Measurements from ENCODE around the gene GHRL. TPM values are rescaled to one million over a fixed set of nuclear protein-coding genes. Genes with fewer than 3 reads are reported as not detected.

Gene GHRL
- total RNA-seq, 2 experiments from 2014 or later: 0.91 to 0.95 TPM

DNA sequence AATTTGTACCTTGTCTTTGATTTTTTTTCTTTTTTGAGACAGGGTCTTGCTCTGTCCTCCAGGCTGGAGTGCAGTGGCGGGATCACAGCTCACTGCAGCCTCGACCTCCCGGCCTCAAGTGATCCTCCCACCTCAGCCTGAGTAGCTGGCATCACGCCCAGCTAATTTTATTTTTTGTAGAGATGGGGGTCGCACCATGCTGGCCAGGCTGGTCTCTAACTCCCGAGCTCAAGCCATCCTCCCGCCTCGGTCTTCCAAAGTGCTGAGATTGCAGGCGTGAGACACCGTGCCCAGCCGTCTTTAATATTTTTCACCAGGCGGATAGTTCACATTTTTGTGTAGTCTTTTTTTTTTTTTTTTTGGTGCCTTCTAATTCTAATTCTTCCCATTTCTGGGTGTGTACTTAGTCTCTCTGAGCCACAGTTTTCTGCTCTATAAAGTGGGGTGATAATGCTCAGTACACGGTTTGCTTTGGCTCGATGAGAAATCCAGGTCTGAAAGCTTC lies 45.0 kb downstream of the GHRL start:
- POLR2A ChIA-PET: interaction anchor here (0.7 to 3.6 kb wide), 22 partner anchors 9 to 222 kb away, joined by 3 to 22 read pairs (median 5); partner anchors contain the start of genes FANCD2, SEC13 and VHL
- peak overlapping the region; percentile 92 for H3K27ac Mint-ChIP-seq
- H3K36me3 Mint-ChIP-seq (ENCODE audit: low read depth): peaks cover 67% of the 10 kb centered on the region
- H3K4me3 Mint-ChIP-seq: peak overlapping the region; percentile 69
- H3K4me1 Mint-ChIP-seq: peaks cover 56% of the 10 kb centered on the region
- H3K27me3 Mint-ChIP-seq: no peaks in the 10 kb centered on the region
- CTCF ChIA-PET: interaction anchor here (0.6 to 3.8 kb wide), 13 partner anchors 9 to 623 kb away, joined by 3 to 27 read pairs (median 4); partner anchors contain the start of gene BRK1
- H3K9me3 Mint-ChIP-seq: peaks cover 26% of the 10 kb centered on the region
- no peak for DNase-seq

GRCh38 chr3:10245081-10245712 lies 47.5 kb downstream of the GHRL start:
- Mint-ChIP-seq H3K4me1 (peaks cover 56% of the 10 kb centered on the region), H3K9me3 (peaks cover 26% of the 10 kb centered on the region), H3K27ac (no peak overlapping the region), H3K27me3 (no peaks in the 10 kb centered on the region), H3K36me3 (ENCODE audit: low read depth) (peaks cover 50% of the 10 kb centered on the region), H3K4me3 (no peak overlapping the region)
- ChIA-PET CTCF (no interaction called here), POLR2A (interaction anchor here (0.7 kb wide), 1 partner anchor 179 kb away, joined by 3 read pairs; no protein-coding TSS in a partner anchor)
- no peak for DNase-seq

- H3K4me3 Mint-ChIP-seq: no peak overlapping the region
- no peaks in the 10 kb centered on the region for H3K27me3 Mint-ChIP-seq
- H3K4me1 Mint-ChIP-seq: peaks cover 55% of the 10 kb centered on the region
- ChIA-PET CTCF (interaction anchor here (1.0 to 2.6 kb wide), 2 partner anchors 20 to 57 kb away, joined by 3 to 12 read pairs; no protein-coding TSS in a partner anchor), POLR2A (interaction anchor here (1.0 kb wide), 1 partner anchor 46 kb away, joined by 3 read pairs; no protein-coding TSS in a partner anchor)
- peaks cover 26% of the 10 kb centered on the region for H3K9me3 Mint-ChIP-seq
- no peak overlapping the region for H3K27ac Mint-ChIP-seq
- no peak for DNase-seq
- peaks cover 47% of the 10 kb centered on the region for H3K36me3 Mint-ChIP-seq (ENCODE audit: low read depth)
Observed at GRCh38 chr3:10244009-10244408, 48.7 kb downstream of the GHRL start.

DNA sequence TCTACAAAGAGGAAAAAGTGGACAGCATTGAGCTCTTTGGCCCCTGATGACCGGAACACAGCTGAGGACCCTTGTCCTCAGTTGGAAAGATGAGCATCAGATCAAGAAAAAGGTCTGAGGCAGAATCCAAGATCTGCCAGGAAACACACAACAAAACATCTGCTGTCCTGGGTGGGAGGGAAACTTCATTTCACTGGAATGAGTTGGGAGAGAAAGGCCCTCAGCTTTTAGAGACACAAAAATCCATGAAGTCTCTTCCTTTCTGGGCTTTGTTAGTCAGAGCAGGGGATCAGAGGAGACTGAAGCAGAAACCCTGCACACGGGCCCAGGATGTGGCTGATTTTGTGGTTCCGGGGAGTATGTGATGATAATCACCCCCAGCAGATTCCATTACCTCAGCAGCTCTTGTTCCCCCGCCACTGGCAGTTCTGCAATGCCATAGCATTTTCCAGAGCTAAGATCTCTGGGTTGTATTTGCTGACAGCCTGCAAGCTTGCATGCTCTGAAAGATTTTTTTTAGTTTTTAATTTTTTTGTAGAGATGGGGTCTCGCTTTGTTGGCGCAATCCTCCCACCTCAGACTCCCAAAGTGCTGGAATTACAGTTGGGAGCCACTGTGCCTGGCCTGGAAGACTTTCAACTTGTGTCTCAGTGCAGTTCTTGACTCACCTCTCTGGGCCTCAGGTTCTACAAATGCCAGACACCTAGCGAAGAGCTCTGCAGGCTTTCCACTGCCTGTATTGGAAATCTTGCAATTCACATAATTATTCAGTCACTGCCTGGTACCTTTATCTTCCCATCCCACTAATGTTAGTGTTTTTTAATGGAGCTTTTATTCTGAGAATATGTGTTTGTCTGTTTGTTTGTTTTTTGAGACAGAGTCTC lies 50.3 kb downstream of the GHRL start:
- Mint-ChIP-seq H3K36me3 (ENCODE audit: low read depth) (peaks cover 50% of the 10 kb centered on the region), H3K4me1 (peaks cover 62% of the 10 kb centered on the region), H3K27me3 (no peaks in the 10 kb centered on the region), H3K27ac (peak overlapping the region; percentile 95), H3K9me3 (peaks cover 23% of the 10 kb centered on the region), H3K4me3 (peak overlapping the region; percentile 39)
- ChIA-PET CTCF (interaction anchor here (0.9 to 2.6 kb wide), 8 partner anchors 14 to 310 kb away, joined by 3 to 12 read pairs (median 4); partner anchors contain the start of gene SEC13), POLR2A (interaction anchor here (0.9 to 1.8 kb wide), 18 partner anchors 8 to 296 kb away, joined by 3 to 14 read pairs (median 4); partner anchors contain the start of genes FANCD2 and VHL)
- peak; percentile 89 for DNase-seq

DNA sequence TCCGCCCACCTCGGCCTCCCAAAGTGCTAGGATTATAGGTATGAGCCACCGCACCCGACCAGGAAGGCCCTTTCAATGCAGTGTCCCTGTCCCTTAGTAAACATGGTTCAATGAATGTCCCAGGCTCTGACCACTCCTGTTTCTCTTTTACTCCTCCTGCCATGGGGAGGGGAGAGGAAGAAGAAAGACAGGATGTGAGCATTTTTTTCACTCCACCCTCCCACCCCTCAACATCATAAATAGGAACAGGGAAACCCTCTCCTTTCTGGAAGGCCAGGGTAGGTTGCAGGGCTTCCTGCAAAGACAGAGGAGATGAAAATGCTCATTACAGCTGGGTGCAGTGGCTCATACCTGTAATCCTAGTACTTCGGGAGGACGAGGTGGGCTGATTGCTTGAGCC lies 51.9 kb downstream of the GHRL start:
- Mint-ChIP-seq H3K36me3 (ENCODE audit: low read depth) (peaks cover 57% of the 10 kb centered on the region), H3K27ac (peak overlapping the region; percentile 61), H3K9me3 (peaks cover 23% of the 10 kb centered on the region), H3K27me3 (no peaks in the 10 kb centered on the region), H3K4me3 (no peak overlapping the region), H3K4me1 (peaks cover 61% of the 10 kb centered on the region)
- ChIA-PET POLR2A (interaction anchor here (1.2 to 1.5 kb wide), 2 partner anchors 10 to 12 kb away, joined by 3 to 4 read pairs; no protein-coding TSS in a partner anchor), CTCF (interaction anchor here (0.6 to 1.1 kb wide), 2 partner anchors 9 to 112 kb away, joined by 3 read pairs; no protein-coding TSS in a partner anchor)
- DNase-seq: no peak

DNA sequence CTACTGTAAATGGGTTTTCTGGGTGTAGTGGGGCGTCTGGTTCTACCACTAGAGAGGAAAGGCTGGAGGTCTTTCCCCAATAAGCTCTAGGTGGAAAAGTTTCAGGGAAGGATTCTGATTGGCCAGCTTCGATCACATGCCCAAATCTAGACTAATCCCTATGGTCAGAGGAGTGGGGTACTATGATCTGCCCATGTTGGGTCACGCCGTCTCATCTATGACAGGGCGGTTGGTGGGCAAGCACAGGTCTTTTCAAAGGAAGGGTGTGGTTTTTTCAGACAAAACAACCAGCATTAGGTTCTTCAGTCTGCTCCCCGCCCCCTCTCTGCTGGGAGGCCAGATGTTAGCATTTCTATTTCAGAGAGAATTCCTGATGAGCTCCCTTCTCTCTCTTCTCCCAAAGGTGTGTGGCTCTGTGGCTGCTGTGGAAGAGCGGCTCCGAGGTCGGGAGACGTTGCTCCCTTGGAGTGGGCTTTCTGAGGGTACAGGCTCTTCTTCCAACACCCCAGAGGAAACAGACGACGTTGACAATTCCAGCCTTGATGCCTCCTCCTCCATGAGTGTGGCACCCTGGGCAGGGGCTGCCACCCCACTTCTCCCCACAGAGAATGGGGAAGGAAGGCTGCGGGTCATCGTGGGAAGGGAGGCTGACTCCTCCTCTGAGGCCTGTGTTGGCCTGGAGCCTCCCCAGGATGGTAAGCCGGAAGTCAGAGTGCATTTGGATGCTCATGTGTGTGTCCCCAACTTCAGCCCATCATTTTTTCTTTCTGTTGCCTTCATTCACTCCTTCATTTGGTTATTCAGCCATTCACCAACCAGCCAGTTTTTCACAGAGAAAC lies 54.2 kb downstream of the GHRL start:
- Mint-ChIP-seq H3K36me3 (ENCODE audit: low read depth) (peaks cover 39% of the 10 kb centered on the region), H3K9me3 (peaks cover 4% of the 10 kb centered on the region), H3K27me3 (no peaks in the 10 kb centered on the region), H3K4me1 (peaks cover 57% of the 10 kb centered on the region), H3K27ac (peak overlapping the region; percentile 91), H3K4me3 (no peak overlapping the region)
- DNase-seq: peak; percentile 68
- ChIA-PET CTCF (interaction anchor here (0.6 to 1.5 kb wide), 4 partner anchors 10 to 122 kb away, joined by 3 to 9 read pairs (median 4); partner anchors contain the start of gene TATDN2), POLR2A (interaction anchor here (0.6 to 2.2 kb wide), 7 partner anchors 10 to 97 kb away, joined by 3 to 15 read pairs (median 4); partner anchors contain the start of genes TATDN2 and VHL)

Other genes with a start within 250 kb of the GHRL start
- gene FANCD2OS, start 184.7 kb downstream of the GHRL start, total RNA-seq: not detected
- 100 to 1,000 TPM; 117 to 118 TPM for gene BRK1, start 177.3 kb downstream of the GHRL start, total RNA-seq
- 10 to 100 TPM; 68.5 to 73.2 TPM for gene VHL, start 151.2 kb downstream of the GHRL start, total RNA-seq
- 1 to 10 TPM; 5.1 to 5.2 TPM for gene IRAK2, start 128.0 kb downstream of the GHRL start, total RNA-seq
- 10 to 100 TPM; 57.1 to 59.5 TPM for gene TATDN2, start 44.5 kb downstream of the GHRL start, total RNA-seq
- gene SEC13, start 28.2 kb upstream of the GHRL start, total RNA-seq: 10 to 100 TPM; 84.0 to 88.8 TPM
- not detected for gene ATP2B2, start 212.6 kb upstream of the GHRL start, total RNA-seq

All from activated CD4-positive, alpha-beta memory T cell treated with anti-CD3 and anti-CD28 coated beads, Interleukin-2, amount 10 ng/mL, durations not matched to agents 7 days and 5 days (primary cell).